GM03348 (cell line): ENCODE data around the gene ADRA2A.

Source experiments
- DNase-seq: peaks from one replicate; pipeline ENCODE4 v3.0.0; 2012; ENCODE audit warnings: low spot score

Gene ADRA2A

DNA sequence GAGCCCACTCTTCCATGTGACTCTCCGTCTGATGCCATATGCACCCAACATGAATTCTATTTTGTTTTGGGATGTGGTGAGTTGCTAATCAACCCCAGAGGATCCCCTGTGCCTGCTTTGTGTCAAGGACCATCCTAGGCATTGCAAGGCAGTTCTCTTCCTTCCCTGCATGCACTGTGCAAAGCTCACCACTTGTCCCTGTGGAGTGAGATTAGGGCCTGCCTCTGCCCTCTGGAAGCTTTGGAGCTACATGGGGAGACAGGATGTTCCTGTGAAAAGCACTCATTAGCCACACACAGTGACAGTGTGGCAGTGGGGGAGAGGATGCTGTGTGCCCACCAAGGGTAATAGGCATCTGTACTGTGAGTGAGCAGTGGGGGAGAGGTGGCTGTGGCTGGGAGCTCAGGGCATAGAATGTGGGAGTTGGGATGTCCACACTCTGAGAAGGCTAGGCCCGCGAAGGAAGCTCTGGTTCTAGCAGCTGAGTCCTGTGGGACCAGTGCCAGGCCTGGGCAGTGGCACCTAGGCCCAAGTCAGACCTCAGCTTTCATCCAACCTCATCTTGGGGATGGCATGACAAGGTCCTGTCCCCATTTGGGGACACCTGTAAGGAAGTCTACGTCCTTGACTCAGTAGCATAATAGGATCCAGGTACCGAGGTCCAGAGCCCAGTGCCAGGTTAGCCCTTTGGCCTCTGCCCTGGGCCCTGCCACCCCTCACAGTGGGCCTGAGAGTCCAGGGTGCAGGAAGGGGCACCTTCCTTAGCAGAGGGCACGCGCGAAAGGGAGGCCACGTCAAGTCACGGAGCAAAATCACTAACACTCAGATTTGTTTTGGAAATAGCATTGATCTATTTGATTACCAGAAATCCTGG is 6.6 kb downstream of the ADRA2A start:
- no peak for DNase-seq

DNA sequence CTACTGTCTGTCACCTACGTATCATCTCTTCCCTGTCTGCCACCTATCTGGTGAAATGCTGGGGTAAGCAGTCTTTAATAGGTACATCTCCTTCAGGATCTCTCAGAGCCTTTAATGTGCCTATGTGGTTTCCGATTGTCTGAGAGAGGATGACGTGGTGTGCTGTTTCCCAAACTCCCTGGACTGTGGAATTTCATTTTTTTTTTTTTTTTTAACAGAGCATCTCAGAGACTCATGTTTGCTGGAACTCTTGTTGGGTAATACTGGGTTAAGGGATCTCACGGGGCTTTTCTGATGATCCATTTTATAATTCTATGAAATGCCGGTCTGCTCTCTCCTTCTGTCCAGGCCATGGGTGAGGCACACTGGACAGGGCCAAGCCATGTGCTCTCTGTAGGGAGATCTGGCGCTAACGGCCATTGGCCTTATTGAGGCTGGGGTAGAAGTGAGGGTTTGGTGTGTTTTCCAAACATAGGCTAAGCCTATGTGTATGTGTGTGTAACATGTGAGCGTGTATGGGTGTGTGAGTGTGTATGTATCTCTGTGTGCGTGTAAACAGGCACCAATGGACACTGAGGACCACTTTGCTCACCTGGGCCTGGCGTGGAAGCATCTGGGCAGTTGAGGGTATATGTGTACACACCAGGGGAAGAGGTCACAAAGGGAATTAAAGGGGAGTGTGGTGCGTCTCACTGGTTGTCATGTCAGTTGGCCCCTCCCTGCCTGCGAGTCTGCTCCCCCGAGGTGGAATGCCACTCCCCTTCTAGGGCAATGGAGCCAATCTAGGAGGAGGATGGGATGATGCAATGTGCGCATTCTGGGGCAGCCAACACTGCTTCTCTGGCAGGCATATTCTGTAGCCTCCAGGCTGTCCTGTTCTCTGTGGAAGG is 7.8 kb downstream of the ADRA2A start:
- peak; percentile 30 for DNase-seq

DNA sequence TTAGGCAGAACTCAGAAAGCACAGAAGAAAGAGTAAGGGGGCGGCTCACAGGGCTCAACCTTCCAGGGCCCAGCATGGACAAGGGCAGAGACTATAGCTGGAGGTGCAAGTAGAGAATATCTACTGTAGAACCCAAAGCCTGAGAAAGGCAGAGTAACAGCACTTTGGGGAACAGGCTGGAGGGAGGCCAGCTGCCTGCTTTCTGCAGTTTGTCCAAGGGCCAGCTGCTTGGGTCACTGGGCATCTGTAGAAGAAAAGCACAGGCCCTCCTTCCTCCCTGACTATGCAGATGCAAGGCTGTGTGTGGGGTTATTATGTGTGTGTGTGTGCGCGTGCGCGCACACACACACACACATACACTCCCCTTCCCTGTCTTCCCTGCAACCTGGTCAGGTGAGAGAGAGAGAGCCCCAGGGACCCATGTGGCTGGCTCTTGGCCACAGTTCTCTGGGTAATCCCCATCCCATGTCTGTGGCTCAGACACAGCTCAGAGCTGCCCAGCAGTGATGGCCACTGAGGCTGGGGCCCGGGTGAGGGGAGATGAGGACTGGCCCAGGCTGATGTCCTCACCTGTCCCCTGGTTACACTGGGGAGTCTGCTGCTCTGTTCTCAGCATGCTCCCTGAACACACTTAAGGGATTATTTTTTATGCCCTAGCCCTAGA is 9.0 kb downstream of the ADRA2A start:
- DNase-seq = no peak

DNA sequence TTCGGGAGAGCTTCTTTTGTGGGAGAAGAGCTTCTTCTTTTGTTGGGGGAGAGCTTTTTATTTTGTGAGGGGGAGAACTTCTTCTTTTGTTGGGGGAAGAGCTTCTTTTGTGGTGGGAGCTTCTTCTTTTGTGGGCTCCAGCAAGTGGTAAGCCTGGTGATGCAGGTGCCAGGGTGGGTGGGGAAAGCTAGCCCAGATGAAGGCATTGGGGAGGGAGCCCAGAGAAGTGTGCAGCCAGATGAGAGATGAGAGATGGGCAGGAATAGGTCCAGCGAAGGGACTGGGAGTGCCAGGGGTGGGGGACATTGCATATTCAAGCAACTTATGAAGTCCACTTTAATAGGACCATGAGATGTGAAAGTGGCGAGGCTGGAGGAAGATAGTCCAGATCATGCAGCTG is 9.7 kb downstream of the ADRA2A start:
- DNase-seq = no peak

DNA sequence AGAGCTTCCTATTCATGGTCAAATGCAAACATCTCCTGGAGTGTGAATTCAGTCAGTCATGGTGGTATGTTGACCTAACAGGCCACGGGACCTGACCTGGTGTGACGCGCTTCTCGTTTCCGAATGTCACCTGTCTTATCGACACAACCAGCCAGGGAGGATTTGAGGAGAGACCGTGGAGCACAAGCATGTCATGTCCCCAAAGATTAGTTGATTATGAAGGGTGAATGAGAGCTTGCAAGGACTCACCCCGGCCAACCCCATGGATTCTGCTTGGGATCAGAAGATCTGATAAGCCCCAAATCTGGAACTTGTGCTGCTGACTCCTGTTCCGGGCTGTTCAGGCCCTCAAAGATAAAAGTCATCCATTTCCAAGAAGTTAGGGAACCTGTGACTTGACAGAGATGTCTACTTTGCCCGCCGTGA is 10.5 kb downstream of the ADRA2A start:
- DNase-seq = no peak

DNA sequence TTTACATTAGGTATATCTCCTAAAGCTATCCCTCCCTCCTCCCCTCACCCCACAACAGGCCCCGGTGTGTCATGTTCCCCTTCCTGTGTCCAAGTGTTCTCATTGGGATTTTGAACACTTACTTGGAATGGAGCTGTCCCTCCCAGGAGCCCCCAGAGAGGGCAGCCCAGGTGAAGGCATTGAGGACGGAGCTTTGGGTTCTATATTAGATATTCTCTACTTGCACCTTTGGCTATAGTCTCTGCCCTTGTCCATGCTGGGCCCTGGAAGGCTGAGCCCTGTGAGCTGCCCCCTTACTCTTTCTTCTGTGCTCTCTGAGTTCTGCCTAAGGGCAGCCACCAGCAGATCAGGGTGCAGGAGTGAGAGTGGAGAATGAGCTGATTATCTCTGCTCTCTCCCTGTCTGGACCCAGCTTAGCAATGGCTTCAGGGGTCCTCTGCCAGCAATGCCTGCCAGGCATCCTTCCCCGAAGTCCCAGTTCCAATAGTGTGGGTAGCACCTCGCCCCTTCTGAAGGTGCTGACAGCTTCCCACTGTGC is 11.2 kb downstream of the ADRA2A start:
- DNase-seq = no peak

DNA sequence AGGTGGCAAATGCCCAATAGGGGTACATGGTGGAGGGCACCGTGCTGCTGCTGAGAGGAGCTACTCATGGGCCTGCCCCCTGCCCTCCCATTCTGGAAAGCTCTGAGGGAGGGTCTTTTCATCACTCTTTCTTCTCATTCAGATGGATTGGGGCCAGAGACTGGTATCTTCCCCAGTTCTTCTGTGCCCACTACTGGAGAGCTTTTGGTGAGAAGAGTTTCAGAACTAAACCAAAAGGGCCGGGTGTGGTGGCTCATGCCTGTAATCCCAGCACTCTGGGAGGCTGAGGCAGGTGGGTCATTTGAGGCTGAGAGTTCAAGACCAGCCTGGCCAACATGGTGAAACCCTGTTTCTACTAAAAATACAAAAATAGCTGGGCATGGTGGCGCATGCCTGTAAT is 12.5 kb downstream of the ADRA2A start:
- DNase-seq = no peak

DNA sequence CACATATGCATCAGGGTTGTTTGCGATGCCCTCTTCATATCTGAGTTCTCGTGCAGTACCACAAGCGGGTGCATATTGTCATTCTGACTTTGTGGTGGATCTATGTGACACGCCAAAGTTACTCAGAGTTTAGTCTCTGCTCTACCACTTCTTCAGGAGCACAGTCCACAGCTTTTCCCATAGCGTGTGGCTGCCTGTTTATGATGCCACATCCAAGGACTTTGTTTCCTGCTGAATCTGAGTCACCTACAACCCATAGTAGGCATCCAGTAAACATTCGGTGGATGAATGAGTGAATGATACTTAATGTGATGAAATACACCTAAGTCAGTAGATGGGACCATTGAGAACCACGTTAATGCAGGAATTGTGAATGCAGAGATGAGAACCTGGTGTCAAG is 15.0 kb downstream of the ADRA2A start:
- no peak for DNase-seq

DNA sequence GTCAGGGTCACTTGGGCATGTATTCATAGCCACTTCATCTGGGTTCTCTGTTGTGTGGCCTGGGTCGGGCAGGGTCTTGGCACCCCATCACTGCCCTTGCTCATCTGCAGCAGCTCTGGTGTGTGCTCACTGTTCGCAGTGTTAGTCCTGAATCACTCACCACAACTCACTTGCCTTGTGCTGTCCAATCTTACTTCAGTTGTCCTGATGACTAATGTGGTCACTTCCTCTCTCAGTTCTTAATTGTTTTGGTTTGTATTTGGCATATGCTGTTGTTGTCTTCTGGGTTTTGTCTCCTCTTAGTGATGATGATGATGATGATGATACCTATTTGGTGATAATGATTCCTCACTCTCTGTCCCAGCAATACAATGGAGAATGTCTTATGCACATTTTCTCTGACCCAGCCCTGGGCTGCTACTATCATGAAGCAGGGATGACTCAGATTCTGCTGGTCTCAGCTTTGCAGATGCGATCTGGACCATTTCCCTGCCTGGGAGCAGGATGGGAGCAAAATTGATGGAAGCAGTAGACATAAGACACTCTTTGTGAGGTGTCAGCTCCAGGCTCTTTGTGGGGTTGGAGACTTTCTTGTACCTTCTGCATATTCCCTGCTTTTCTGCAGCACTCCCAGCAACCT is 17.0 kb downstream of the ADRA2A start:
- peak; percentile 77 for DNase-seq

DNA sequence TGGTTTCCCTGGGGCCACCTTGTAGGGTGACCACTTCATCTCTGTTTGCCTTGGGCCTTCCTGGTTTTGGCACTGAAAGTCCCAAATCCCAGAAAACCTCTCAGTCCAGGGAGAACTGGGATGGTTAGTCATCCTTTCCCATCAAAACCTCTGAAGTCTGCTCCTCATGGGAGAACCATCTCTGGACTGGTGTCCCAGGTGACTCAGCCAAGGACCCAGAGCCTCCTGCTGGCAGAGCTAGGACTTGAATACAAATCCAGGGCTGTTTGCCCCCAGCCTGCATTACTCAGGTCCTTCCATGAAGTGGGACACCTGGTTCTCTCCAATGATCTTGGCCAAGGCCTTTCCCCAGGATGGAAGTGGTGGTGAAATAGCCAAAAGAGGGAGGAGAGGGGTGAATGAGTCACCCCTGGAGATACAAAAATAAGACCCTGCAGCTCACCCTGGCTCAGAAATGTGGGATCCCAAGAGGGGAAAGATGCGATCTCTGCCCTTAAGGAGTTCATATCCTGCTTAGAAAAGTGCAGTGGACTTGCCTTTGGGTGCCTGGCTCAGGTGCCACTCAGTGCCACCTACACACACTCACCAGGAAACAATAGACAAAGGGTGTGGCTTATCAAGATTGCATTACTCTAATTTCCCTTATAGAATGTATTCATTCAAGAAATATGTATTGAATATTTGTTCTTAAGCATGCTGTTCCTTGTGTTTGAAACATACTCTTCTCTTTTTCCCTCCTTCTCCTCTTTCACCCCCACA is 22.0 kb downstream of the ADRA2A start:
- no peak for DNase-seq

DNA sequence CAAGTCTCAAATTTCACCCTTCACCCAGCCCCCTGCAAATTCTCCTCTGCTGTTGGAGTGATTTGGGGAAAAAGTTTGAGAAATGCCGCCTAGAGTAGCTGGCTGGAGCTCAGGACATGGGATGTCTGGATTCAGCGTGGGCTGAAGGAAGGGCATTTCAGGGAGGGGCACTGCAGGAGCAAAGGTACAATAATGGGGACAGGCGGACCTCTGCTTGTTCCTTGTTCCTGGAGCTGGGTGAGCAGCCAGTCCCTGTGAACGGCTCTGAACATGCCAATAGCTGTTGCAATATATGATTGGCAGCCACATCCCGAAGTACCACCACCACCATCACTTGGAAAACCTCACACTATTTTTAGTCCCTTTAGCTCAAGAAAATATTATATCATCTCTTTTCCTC is 23.4 kb downstream of the ADRA2A start:
- DNase-seq = no peak

DNA sequence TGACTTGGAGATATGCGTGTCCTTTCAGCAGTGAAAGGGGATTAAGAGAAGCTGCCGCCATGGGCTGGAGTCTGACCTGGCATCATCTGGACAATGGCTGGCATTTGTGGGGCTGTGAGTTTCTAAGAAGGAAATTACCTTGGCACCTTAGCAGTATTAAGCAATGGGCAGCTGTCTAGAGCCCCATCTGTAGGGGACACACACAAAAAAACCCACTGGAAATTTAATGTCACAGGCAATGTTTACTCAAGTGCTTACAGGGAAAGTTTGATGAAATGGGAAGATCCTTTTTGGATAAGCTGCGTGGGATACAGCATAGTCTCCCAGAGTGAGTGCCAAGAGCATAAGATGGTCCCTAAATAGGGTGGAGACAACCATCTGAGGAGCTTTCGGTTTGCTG is 25.0 kb downstream of the ADRA2A start:
- DNase-seq = no peak

DNA sequence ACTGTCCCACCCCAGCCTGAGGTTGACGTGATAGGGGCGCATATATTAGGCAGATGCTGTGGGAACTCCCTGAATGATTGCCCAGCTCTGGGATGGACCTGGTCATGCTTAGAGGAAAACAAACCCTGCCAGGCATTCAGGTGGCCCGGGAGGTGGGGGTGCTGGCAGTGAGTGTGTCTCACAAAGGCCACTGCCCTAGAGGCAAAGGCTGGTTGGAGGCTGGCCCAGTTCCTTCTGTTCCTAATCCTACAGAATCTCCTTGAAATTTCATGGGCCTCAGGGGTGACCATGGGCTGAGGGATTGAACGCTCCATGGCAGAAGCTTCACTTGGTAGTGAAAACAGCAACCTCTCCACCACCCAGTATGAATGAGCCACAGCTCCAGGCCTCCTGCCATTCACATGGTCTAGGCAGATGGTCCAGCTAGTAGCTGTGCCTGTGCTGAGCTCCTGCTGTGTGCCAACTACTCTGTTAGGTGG is 25.6 kb downstream of the ADRA2A start:
- DNase-seq = no peak

DNA sequence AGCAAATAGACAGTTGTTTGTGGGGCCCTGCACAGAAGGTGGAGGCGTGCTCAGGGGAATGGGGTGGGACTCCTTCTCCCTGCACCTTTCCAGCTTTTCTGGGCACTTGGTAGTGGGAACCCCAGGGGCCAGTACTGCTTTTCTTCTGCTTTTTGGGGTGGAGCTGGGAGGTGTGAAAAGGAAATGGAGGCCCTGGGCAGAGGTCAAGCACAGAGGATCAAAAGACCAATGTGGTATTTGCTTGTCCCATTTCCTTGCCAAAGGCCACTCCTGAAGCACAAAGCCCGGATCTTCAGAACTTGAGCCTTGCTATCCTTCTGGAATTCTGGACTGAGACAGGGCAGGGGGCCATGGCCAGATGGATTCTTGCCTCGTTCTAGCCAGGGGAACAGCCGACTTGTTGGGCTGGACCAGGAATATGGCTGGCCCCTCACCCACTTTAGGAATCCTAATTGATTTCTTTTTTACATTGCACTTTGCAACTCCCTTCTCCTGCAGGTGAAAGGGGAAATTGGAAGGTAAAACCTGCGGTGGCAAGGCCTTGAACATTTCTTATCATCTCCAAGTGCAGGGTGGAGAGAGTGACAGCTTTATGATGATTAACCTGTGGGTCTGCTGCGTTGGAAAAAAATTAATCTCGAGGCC is 26.5 kb downstream of the ADRA2A start:
- DNase-seq = no peak

DNA sequence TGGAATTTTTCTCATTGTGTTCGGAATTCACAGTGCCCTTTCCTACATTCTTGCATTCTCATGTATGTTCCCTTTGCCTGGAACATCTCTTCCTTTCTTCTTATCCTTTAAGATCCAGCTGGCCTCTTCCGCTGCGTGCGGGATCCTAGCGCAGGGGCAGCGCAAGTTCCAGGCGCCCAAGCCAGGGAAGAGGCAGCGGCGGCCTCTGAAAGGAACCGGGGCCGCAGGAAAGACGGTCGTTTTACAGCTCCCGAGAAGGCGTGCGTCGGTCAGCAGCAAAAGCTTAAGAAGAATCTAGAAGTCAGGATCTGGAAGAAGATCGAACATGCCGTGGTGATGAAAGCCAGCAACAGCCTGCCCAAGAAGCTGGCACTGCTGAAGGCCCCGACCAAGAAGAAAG is 28.0 kb downstream of the ADRA2A start:
- DNase-seq = no peak

DNA sequence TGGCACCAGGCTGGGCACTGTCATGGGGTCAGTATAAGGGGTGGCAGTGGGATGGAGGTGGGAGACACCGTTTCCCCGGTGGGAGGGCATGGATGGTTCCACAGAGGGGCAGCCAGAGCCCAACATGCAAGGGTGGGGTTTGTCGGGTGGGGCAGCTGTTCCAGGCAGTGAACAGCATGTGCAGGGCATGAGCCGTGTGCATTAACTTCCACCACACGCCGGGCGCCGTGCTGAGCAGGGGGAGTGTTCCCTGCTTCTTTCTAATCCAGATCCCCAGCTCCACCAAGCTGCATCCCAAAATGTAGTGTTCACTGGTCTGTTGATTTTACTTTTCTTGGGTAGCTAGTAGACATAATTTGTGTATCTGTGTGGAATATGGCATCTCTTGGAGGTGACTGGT is 29.3 kb downstream of the ADRA2A start:
- no peak for DNase-seq

DNA sequence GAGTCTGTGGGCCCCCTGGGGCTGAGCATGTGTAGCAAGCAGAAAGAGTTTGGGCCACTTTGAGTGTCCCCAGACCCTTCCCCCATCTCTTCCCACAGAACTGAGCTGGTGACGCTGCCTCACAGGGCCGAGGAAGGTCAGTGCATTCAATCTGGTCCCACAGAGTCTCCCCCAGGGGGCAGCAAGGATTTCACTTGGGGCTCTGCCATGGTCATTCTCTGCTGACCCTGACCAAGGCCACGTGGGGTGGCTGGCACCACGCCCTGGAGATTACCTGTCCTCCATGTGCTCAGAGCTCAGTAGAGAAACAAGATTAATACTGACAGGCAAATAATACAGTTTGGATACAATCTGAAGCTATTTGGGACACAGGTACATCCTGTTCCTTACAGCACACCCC is 30.2 kb downstream of the ADRA2A start:
- DNase-seq = no peak

DNA sequence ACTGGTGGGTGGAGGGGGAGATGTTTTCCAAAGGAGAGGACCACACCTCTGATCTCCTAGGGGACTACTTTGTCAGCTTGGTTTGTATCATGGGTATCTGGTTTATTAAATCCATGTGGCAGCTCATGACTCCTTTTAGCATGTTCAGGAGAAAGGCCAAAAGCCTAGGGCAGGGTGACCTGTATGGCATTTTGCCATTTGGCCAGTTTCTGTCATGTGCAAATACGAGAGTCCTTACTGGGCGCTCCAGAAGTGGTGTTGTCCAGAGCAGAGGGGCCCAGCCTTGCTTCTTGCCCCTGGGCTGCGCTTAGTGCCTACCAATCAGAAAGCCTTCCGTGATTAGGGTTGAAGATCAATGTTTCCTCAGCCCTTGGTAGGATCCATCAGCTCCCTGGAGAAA is 31.0 kb downstream of the ADRA2A start:
- no peak for DNase-seq

DNA sequence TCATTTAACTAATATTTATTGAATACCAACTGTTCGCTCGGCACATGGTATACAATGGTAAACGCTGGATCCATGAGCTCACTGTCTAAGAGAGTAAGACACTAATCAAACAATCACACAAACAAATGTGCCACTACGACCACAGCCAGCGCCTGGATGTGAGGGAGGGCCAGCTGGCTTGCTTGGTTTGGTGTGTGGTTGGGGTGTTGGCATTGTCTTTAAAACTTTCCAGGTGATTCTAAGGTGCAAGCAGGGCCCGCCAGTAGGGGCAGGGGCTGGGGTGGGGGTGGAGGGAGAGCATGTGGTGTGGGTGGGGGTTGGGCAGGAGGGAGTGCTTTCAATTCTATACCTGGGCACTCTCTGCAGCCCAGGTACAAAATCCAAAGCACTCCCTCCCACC is 31.6 kb downstream of the ADRA2A start:
- no peak for DNase-seq

DNA sequence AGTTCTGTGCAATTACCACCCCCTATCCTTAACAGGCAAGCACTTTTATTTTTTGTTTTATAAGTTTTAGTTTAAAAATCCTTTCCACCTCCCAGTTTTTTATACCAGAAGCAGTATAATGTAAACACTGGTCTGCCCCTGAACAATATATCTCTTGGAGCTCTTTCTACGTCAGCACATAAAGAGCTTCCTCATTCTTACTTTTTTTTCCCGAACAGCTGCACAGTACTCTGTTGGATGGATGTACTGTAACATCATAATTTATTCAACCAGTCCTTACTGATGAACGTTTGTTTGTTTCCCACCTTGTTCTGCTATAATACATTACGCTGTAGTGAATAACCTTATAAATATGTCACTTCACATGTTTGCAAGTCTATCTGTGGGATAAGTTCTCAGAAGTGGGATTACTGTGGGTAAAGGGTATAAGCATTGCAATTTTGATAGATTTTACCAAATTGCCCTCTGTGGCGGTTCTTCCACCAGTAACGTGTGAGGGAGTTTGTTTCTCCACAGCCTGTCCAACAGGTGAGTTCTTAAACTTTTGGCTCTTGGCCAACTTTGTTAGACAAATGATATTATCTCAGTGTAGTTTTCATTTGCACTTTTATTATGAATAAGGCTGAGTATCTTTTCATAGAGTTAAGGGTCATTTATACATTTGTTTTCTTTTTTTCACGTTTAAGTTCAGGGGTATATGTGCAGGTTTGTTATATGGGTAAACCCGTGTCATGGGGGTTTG is 32.8 kb downstream of the ADRA2A start:
- DNase-seq = no peak
